Spleen (tissue), 11 donors: Measurements from ENCODE around the gene FCHO2. TPM values are rescaled to one million over a fixed set of nuclear protein-coding genes. Genes with fewer than 3 reads are reported as not detected.

Source experiments
- DNase-seq: peaks from one replicate; pipeline ENCODE4 v3.0.0-alpha.2; 2020
- H3K27ac ChIP-seq, 8 donors: fragments of 200-600 bp; sonication (generic) in 7 of 8; 1 replicate in 4 of 8; 2 replicates in 4 of 8; pipeline versions ENCODE4 v1.5.0 to v1.8.0; 2016 to 2021; ENCODE audit warnings: inconsistent platforms in 4 of 8, mild to moderate bottlenecking in 4 of 8, moderate library complexity in 1 of 8
- H3K27me3 ChIP-seq, 7 donors: fragments of 200-600 bp; sonication (generic) in 6 of 7; replicated peaks in 1 of 7; 1 replicate in 4 of 7; 2 replicates in 3 of 7; pipeline versions ENCODE4 v1.5.0 to v1.8.0; 2016 to 2021; ENCODE audit warnings: inconsistent platforms in 3 of 7, mild to moderate bottlenecking in 1 of 7
- H3K36me3 ChIP-seq, 6 donors: fragments of 200-600 bp; sonication (generic) in 5 of 6; 1 replicate in 4 of 6; 2 replicates in 2 of 6; pipeline versions ENCODE4 v1.5.0 to v1.8.0; 2016 to 2021; ENCODE audit warnings: inconsistent platforms in 2 of 6
- H3K4me1 ChIP-seq, 6 donors: fragments of 200-600 bp; sonication (generic) in 5 of 6; 1 replicate in 3 of 6; 2 replicates in 3 of 6; pipeline versions ENCODE4 v1.5.0 to v1.8.0; 2016 to 2021; ENCODE audit warnings: inconsistent platforms in 3 of 6
- H3K4me3 ChIP-seq, 8 donors: fragments of 200-600 bp; sonication (generic) in 7 of 8; 1 replicate in 4 of 8; 2 replicates in 4 of 8; pipeline versions ENCODE4 v1.5.0 to v1.8.0; 2016 to 2021; ENCODE audit warnings: inconsistent platforms in 4 of 8, mild to moderate bottlenecking in 4 of 8, moderate library complexity in 2 of 8
- H3K9me3 ChIP-seq, 8 donors: fragments of 200-600 bp; sonication (generic) in 7 of 8; 1 replicate in 4 of 8; 2 replicates in 4 of 8; pipeline versions ENCODE4 v1.5.0 to v1.8.0; 2016 to 2021; ENCODE audit warnings: inconsistent platforms in 4 of 8
- CTCF ChIP-seq, 11 experiments: fragments of 200-600 bp in 7 of 11; fragments of 450-650 bp in 4 of 11; sonication (generic) in 4 of 11; IDR thresholded peaks in 8 of 11; conservative IDR thresholded peaks in 3 of 11; 1 replicate in 7 of 11; 2 replicates in 4 of 11; pipeline versions ENCODE4 v1.4.0 to v1.8.0; 2016 to 2021; ENCODE audit warnings: antibody characterized with exemption in 11 of 11, inconsistent platforms in 4 of 11, mild to moderate bottlenecking in 1 of 11
- POLR2A ChIP-seq, 3 donors: fragments of 450-650 bp; IDR thresholded peaks; one replicate each; pipeline ENCODE4 v1.5.1; 2017; ENCODE audit warnings: antibody characterized with exemption in 3 of 3, mild to moderate bottlenecking in 1 of 3
- POLR2AphosphoS5 ChIP-seq, 3 donors: sonication (generic); formaldehyde crosslinking; IDR thresholded peaks; one replicate each; pipeline ENCODE4 v1.5.1; 2017; ENCODE audit warnings: antibody characterized with exemption in 3 of 3
- WGBS, 5 donors: extraction: QIAGEN DNeasy Blood & Tissue Kit in 3 of 5; methylation state at CpG; one replicate each; pipeline versions ENCODE4 v1.1.5 to v1.1.7; 2013 to 2018; 5-methylcytosine and 5-hydroxymethylcytosine counted together
- intact Hi-C: fragments of 100-400 bp; cut with DNase I; formaldehyde crosslinking; loops from one replicate; pipeline ENCODE4 v1.15.0; 2023; ENCODE audit warnings: low total_unique reads
- polyA plus RNA-seq, 3 donors: library from polyadenylated mRNA; stranded (reverse); fragments of 200-250 nt; gene quantifications; one replicate each; pipeline ENCODE4 v1.2.1, GENCODE V29; 2013
- total RNA-seq, 7 donors: library from RNA; depleted of rRNA in 3 of 7; stranded (reverse); fragments of >200 nt in 3 of 7; fragmentation: NEBNext Ultra II Directional in 4 of 7; extraction: Animal tissue kit (Norgen Biotek cat#: 25700) in 4 of 7; gene quantifications; one replicate each; pipeline versions ENCODE4 v1.1.0 to v1.2.1, GENCODE V29; 2016 to 2021
- donor health status: healthy with polysubstance abuse.
- donor health status: DM: no; HTN: no; CAD: no; lungs with moderate emphysema.
- donor health status: DM: no; HTN: no; CAD: no.
- donor health status: Bipolar disorder and iron deficiency.
- donor health status: healthy.
- donor health status: DM: no; HTN: no; CAD: no.
- donor health status: DM: yes; HTN: yes; CAD: no.

The FCHO2 gene
- total and polyA plus RNA-seq, 10 donors, result 5.6 to 86.6 (median 41.2) TPM

DNA sequence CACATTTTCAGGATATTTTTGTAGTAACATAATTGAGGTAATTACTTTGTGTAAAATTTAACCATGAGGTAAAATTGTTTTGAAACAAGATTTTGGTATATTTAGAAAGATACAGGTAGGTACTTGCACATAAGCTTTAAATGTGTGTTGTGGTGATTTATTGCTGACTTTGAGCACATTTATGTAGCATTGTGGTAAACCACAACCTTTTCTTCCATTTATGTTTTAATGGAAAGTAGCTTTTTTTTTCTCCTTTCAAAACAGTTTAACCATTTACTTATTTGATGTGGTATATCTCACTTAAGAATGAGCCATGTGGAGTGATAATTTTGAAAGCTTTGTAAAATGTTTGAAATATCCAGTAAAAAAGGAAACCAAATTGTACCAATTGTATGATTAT, 35.6 kb downstream of the FCHO2 start:
- Histone ChIP-seq H3K4me1 (peaks cover 0 to 4% (median 0%) of the 10 kb centered on the region in 6 donors), H3K27ac (no peak overlapping the region), H3K36me3 (peaks cover 0 to 56% (median 9%) of the 10 kb centered on the region in 6 donors), H3K9me3 (peaks cover 0 to 7% (median 0%) of the 10 kb centered on the region in 8 donors), H3K27me3 (no peaks in the 10 kb centered on the region), H3K4me3 (no peak overlapping the region)
- no peak for DNase-seq
- TF ChIP-seq POLR2AphosphoS5 (IDR thresholded peaks at IDR 0.05), result no peak
- no peak for TF ChIP-seq CTCF (IDR thresholded peaks at IDR 0.05 in 8 of 11, conservative IDR thresholded peaks at IDR 0.05 in 3 of 11)
- no peak for TF ChIP-seq POLR2A (IDR thresholded peaks at IDR 0.05)
- intact Hi-C loops, result no loop called here

- 81 to 95% (median 93%) methylated on average over 1 of the region's 1 CpG for WGBS, 5 donors
- intact Hi-C loops, result no loop called here
Measured at GRCh38 chr5:72994578-72994977, 38.7 kb downstream of the FCHO2 start.

GRCh38 chr5:72996632-72997031, 40.8 kb downstream of the FCHO2 start:
- no peaks in the 10 kb centered on the region for H3K4me1 ChIP-seq
- peaks cover 0 to 7% (median 0%) of the 10 kb centered on the region in 8 donors for H3K9me3 ChIP-seq
- TF ChIP-seq POLR2AphosphoS5 (IDR thresholded peaks at IDR 0.05), result no peak
- no peak for TF ChIP-seq POLR2A (IDR thresholded peaks at IDR 0.05)
- no peak for TF ChIP-seq CTCF (IDR thresholded peaks at IDR 0.05 in 8 of 11, conservative IDR thresholded peaks at IDR 0.05 in 3 of 11)
- intact Hi-C loops, result no loop called here
- DNase-seq, result no peak
- no peak overlapping the region for H3K27ac ChIP-seq
- no peak overlapping the region for H3K4me3 ChIP-seq
- no peaks in the 10 kb centered on the region for H3K27me3 ChIP-seq
- H3K36me3 ChIP-seq, result peaks cover 0 to 68% (median 8%) of the 10 kb centered on the region in 6 donors
- 94 to 98% (median 97%) methylated on average over 27 to 28 of the region's 28 CpGs for WGBS, 5 donors

More at GRCh38 chr5:72994578-72994977, 38.7 kb downstream of the FCHO2 start:
- peaks cover 0 to 7% (median 0%) of the 10 kb centered on the region in 8 donors for H3K9me3 ChIP-seq
- H3K4me3 ChIP-seq, result no peak overlapping the region
- H3K4me1 ChIP-seq, result no peaks in the 10 kb centered on the region
- H3K27ac ChIP-seq, result no peak overlapping the region
- H3K27me3 ChIP-seq, result no peaks in the 10 kb centered on the region
- H3K36me3 ChIP-seq, result peaks cover 0 to 75% (median 15%) of the 10 kb centered on the region in 6 donors
- TF ChIP-seq POLR2A (IDR thresholded peaks at IDR 0.05), result no peak
- TF ChIP-seq CTCF (IDR thresholded peaks at IDR 0.05 in 8 of 11, conservative IDR thresholded peaks at IDR 0.05 in 3 of 11), result no peak
- no peak for TF ChIP-seq POLR2AphosphoS5 (IDR thresholded peaks at IDR 0.05)
- DNase-seq, result no peak

DNA sequence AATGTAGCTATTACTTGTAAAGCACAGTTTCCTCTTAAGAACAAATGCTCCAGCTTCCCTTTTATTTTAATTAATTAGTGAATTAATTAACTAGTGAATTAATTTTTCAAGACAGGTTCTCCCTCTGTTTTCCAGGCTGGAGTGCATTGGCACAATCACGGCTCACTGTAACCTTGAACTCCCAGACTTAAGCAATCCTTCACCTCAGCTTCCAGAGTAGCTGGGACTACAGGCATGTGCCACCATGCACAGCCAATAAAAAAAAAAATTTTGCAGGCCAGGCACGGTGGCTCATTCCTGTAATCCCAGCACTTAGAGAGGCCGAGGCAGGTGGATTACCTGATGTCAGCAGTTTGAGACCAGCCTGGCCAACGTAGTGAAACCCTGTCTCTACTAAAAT, 44.1 kb downstream of the FCHO2 start:
- Histone ChIP-seq H3K9me3 (no peaks in the 10 kb centered on the region), H3K4me1 (no peaks in the 10 kb centered on the region), H3K27me3 (no peaks in the 10 kb centered on the region), H3K27ac (no peak overlapping the region), H3K36me3 (peaks cover 0 to 46% (median 6%) of the 10 kb centered on the region in 6 donors), H3K4me3 (no peak overlapping the region)
- TF ChIP-seq CTCF (IDR thresholded peaks at IDR 0.05 in 8 of 11, conservative IDR thresholded peaks at IDR 0.05 in 3 of 11), result no peak
- TF ChIP-seq POLR2AphosphoS5 (IDR thresholded peaks at IDR 0.05), result no peak
- no peak for TF ChIP-seq POLR2A (IDR thresholded peaks at IDR 0.05)
- WGBS, 5 donors, result 87 to 94% (median 90%) methylated on average over 4 of the region's 4 CpGs
- DNase-seq, result no peak
- intact Hi-C loops, result no loop called here
